Measurements from ENCODE around the gene CDH5. TPM values are rescaled to one million over a fixed set of nuclear protein-coding genes. Genes with fewer than 3 reads are reported as not detected.
A peak's percentile ranks its signal among the peaks of the same experiment; 100 is the strongest.

Gene CDH5
- total and polyA plus RNA-seq, 10 donors, result 6.7 to 62.7 (median 40.2) TPM

- peaks cover 0 to 53% (median 39%) of the 10 kb centered on the region in 6 donors for H3K4me1 ChIP-seq
- DNase-seq, result peak; percentile 51
- 73 to 88% (median 87%) methylated on average over 11 to 15 of the region's 15 CpGs for WGBS, 5 donors
- no peaks in the 10 kb centered on the region for H3K9me3 ChIP-seq
- intact Hi-C loops (cut with DNase I; ENCODE audit: low total_unique reads), result no loop called here
- H3K27ac ChIP-seq, result no peak overlapping the region
- H3K36me3 ChIP-seq, result no peaks in the 10 kb centered on the region
- no peak overlapping the region for H3K4me3 ChIP-seq
- TF ChIP-seq CTCF (IDR thresholded peaks at IDR 0.05 in 8 of 11, conservative IDR thresholded peaks at IDR 0.05 in 3 of 11) (no peak), POLR2A (IDR thresholded peaks at IDR 0.05) (no peak), POLR2AphosphoS5 (IDR thresholded peaks at IDR 0.05) (no peak)
- H3K27me3 ChIP-seq (replicated peaks in 1 of 7), result no peaks in the 10 kb centered on the region
Observed at GRCh38 chr16:66372078-66372897, 5.8 kb downstream of the CDH5 start.

GRCh38 chr16:66372898-66373155 lies 6.3 kb downstream of the CDH5 start:
- WGBS, 5 donors, result 78 to 95% (median 91%) methylated on average over 3 to 4 of the region's 4 CpGs
- no peaks in the 10 kb centered on the region for H3K9me3 ChIP-seq
- H3K27me3 ChIP-seq (replicated peaks in 1 of 7), result no peaks in the 10 kb centered on the region
- DNase-seq, result peak; percentile 41
- H3K36me3 ChIP-seq, result no peaks in the 10 kb centered on the region
- peaks cover 0 to 53% (median 36%) of the 10 kb centered on the region in 6 donors for H3K4me1 ChIP-seq
- intact Hi-C loops (cut with DNase I; ENCODE audit: low total_unique reads), result no loop called here
- TF ChIP-seq POLR2A (IDR thresholded peaks at IDR 0.05) (no peak), POLR2AphosphoS5 (IDR thresholded peaks at IDR 0.05) (no peak), CTCF (IDR thresholded peaks at IDR 0.05 in 8 of 11, conservative IDR thresholded peaks at IDR 0.05 in 3 of 11) (no peak)
- H3K27ac ChIP-seq, result no peak overlapping the region
- H3K4me3 ChIP-seq, result no peak overlapping the region

GRCh38 chr16:66373667-66374066 lies 7.2 kb downstream of the CDH5 start:
- H3K4me3 ChIP-seq, result no peak overlapping the region
- no peak for DNase-seq
- intact Hi-C loops (cut with DNase I; ENCODE audit: low total_unique reads), result no loop called here
- TF ChIP-seq POLR2AphosphoS5 (IDR thresholded peaks at IDR 0.05) (no peak), CTCF (IDR thresholded peaks at IDR 0.05 in 8 of 11, conservative IDR thresholded peaks at IDR 0.05 in 3 of 11) (no peak), POLR2A (IDR thresholded peaks at IDR 0.05) (no peak)
- H3K4me1 ChIP-seq, result peaks cover 0 to 52% (median 29%) of the 10 kb centered on the region in 6 donors
- no peak overlapping the region for H3K27ac ChIP-seq
- WGBS, 5 donors, result 79 to 94% (median 91%) methylated on average over 5 of the region's 5 CpGs
- H3K9me3 ChIP-seq, result no peaks in the 10 kb centered on the region
- no peaks in the 10 kb centered on the region for H3K27me3 ChIP-seq (replicated peaks in 1 of 7)
- H3K36me3 ChIP-seq, result no peaks in the 10 kb centered on the region

- 68 to 95% (median 85%) methylated on average over 7 of the region's 7 CpGs for WGBS, 5 donors
- H3K27ac ChIP-seq, result no peak overlapping the region
- H3K4me3 ChIP-seq, result no peak overlapping the region
- no peak for TF ChIP-seq POLR2AphosphoS5 (IDR thresholded peaks at IDR 0.05)
- TF ChIP-seq CTCF (IDR thresholded peaks at IDR 0.05 in 8 of 11, conservative IDR thresholded peaks at IDR 0.05 in 3 of 11), result no peak
- TF ChIP-seq POLR2A (IDR thresholded peaks at IDR 0.05), result no peak
- DNase-seq, result peak; percentile 56
- intact Hi-C loops (cut with DNase I; ENCODE audit: low total_unique reads), result no loop called here
- H3K9me3 ChIP-seq, result no peaks in the 10 kb centered on the region
- peaks cover 0 to 46% (median 24%) of the 10 kb centered on the region in 6 donors for H3K4me1 ChIP-seq
- H3K27me3 ChIP-seq (replicated peaks in 1 of 7), result no peaks in the 10 kb centered on the region
- H3K36me3 ChIP-seq, result no peaks in the 10 kb centered on the region
Observed at GRCh38 chr16:66374176-66374575, 7.7 kb downstream of the CDH5 start.
